Glutamatergic neuron (in vitro differentiated cells): ENCODE measurements around the gene SUCLG1. TPM values are rescaled to one million over a fixed set of nuclear protein-coding genes. Genes with fewer than 3 reads are reported as not detected.

ENCODE experiments used
- DNase-seq: peaks from one replicate; pipeline ENCODE4 v3.0.0; 2022
- H3K27ac Mint-ChIP-seq: one replicate; pipeline ENCODE4 v1.8.0; 2020; ENCODE audit warnings: mild to moderate bottlenecking, mixed read lengths, inconsistent platforms; ENCODE audit not compliant: unreplicated experiment
- H3K27me3 Mint-ChIP-seq: one replicate; pipeline ENCODE4 v1.8.0; 2020; ENCODE audit warnings: mild to moderate bottlenecking, moderate library complexity, mixed read lengths, inconsistent platforms; ENCODE audit not compliant: unreplicated experiment
- H3K36me3 Mint-ChIP-seq: one replicate; pipeline ENCODE4 v1.8.0; 2020; ENCODE audit warnings: mild to moderate bottlenecking, mixed read lengths, inconsistent platforms; ENCODE audit not compliant: unreplicated experiment
- H3K4me1 Mint-ChIP-seq: one replicate; pipeline ENCODE4 v1.8.0; 2020; ENCODE audit warnings: mild to moderate bottlenecking, low read depth, mixed read lengths, inconsistent platforms; ENCODE audit not compliant: unreplicated experiment
- H3K4me3 Mint-ChIP-seq: one replicate; pipeline ENCODE4 v1.8.0; 2020; ENCODE audit warnings: mild to moderate bottlenecking, mixed read lengths, inconsistent platforms; ENCODE audit not compliant: unreplicated experiment
- H3K9me3 Mint-ChIP-seq: one replicate; pipeline ENCODE4 v1.8.0; 2020; ENCODE audit warnings: mild to moderate bottlenecking, moderate library complexity, mixed read lengths, inconsistent platforms; ENCODE audit not compliant: unreplicated experiment
- CTCF ChIP-seq: fragments of 200-600 bp; sonication (generic); IDR thresholded peaks from one replicate; pipeline ENCODE4 v1.5.0; 2021; ENCODE audit not compliant: partially characterized antibody, unreplicated experiment
- total RNA-seq: library from RNA; stranded (reverse); fragmentation: NEBNext Ultra II Directional; extraction: Animal tissue kit (Norgen Biotek cat#: 25700); gene quantifications from one replicate; pipeline ENCODE4 v1.2.1, GENCODE V29; 2021; ENCODE audit not compliant: unreplicated experiment

The SUCLG1 gene
- total RNA-seq, 1 donor from 2014 or later: 68.5 TPM

DNA sequence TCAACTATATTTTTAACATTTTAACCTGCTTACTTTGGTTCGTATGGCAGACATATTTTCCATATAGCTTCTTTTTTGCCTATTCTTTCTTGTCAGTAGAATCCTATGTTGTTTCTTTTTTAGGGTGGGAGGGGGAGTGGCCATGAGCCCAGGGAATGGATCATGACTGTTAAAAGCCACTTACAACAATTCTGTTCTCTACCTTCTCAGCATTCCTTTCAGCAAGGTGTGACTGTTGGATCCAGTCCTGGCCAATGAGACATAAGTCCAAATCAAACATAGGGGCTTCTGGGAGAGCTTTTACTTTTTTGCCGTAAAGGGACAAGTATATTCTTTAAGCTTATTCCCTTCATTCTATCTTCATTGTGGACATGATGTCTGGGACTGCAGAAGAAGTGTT lies 32.2 kb upstream of the SUCLG1 start:
- TF ChIP-seq CTCF: no peak
- Mint-ChIP-seq H3K9me3 (no peaks in the 10 kb centered on the region), H3K4me1 (no peaks in the 10 kb centered on the region), H3K27me3 (no peaks in the 10 kb centered on the region), H3K4me3 (no peak overlapping the region), H3K27ac (no peak overlapping the region), H3K36me3 (no peaks in the 10 kb centered on the region)
- no peak for DNase-seq

- Mint-ChIP-seq H3K9me3 (no peaks in the 10 kb centered on the region), H3K4me1 (no peaks in the 10 kb centered on the region), H3K27ac (no peak overlapping the region), H3K36me3 (no peaks in the 10 kb centered on the region), H3K4me3 (no peak overlapping the region), H3K27me3 (no peaks in the 10 kb centered on the region)
- TF ChIP-seq CTCF: no peak
- no peak for DNase-seq
Observed at GRCh38 chr2:84487298-84487996, 28.4 kb upstream of the SUCLG1 start.

GRCh38 chr2:84486441-84487115 lies 27.5 kb upstream of the SUCLG1 start:
- DNase-seq: no peak
- TF ChIP-seq CTCF: no peak
- Mint-ChIP-seq H3K27ac (no peak overlapping the region), H3K36me3 (no peaks in the 10 kb centered on the region), H3K9me3 (no peaks in the 10 kb centered on the region), H3K4me1 (no peaks in the 10 kb centered on the region), H3K27me3 (no peaks in the 10 kb centered on the region), H3K4me3 (no peak overlapping the region)

GRCh38 chr2:84483320-84483719 lies 24.2 kb upstream of the SUCLG1 start:
- DNase-seq: no peak
- no peaks in the 10 kb centered on the region for H3K9me3 Mint-ChIP-seq
- H3K4me3 Mint-ChIP-seq: no peak overlapping the region
- no peak overlapping the region for H3K27ac Mint-ChIP-seq
- no peaks in the 10 kb centered on the region for H3K36me3 Mint-ChIP-seq
- no peaks in the 10 kb centered on the region for H3K4me1 Mint-ChIP-seq
- no peak for TF ChIP-seq CTCF
- H3K27me3 Mint-ChIP-seq: no peaks in the 10 kb centered on the region

DNA sequence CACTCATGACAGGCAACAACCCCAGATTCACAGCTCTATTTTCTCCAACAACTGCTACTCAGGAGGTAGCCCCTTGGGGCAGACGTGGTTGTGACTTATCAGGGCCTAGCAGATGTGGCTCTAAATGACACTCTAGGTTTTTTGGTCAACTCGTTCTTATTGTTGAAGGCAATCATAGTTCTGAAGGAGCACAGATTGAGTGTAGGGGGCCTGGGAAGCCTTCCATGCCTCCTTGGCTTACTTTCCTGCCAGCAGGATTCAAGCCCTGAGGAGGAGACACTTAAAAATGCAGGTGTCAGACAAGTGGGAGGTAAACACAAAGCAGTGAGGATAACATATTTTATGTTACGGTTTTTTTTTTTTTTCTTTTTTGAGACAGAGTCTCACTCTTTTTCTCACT lies 23.5 kb upstream of the SUCLG1 start:
- Mint-ChIP-seq H3K4me3 (no peak overlapping the region), H3K27ac (no peak overlapping the region), H3K9me3 (no peaks in the 10 kb centered on the region), H3K36me3 (peaks cover 5% of the 10 kb centered on the region), H3K4me1 (no peaks in the 10 kb centered on the region), H3K27me3 (no peaks in the 10 kb centered on the region)
- DNase-seq: no peak
- TF ChIP-seq CTCF: no peak
